NCI-H1694 treated with DMSO at 0.1 percent for 48 hours (cell line): ENCODE results near the gene ARID3C.
A peak's percentile ranks its signal among the peaks of the same experiment; 100 is the strongest.

Experiments used
- DNase-seq: peaks from one replicate; lab custom pipeline; 2025; lab: John Stamatoyannopoulos, UW

Gene ARID3C

DNA sequence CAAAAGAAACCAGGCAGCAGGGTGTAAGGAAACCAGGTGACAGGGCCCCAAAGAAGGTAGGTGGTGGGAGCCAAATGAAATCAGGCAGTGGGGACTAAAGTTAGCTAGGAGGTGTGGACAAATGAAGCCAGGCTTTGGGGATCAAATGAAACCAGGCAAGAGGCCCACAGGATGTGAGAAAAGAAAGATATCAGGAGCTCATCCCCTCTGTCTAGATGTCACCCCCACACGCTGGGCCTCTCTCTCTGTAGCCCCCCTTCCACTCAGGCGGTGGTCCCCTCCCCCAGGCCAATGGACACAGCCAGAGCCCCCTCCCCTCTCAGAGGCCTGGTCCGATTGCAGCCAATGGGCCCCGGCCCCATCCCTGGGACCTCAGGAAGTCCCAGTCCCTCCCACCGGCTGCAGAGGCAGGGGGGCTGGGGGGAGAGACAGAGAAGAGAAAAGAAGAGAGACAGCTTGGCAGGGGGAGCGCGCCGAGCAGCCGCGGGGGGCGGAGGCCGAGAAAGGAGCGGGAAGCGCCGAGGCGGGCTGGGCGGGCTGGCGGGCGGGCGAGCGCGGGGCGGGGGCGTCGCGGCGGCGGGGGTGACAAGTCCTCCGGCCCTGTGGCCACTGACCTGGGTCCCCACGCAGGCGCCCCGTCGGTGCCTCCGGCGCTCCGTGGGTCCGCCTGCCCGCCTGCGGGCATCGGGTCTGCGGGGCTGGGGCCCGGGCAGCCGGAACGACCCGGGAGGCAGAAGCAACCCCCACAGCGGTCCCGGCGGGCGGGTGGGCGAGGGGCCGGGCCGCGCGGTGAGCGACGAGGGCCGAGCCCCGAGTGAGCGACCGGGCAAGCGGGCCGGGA, 51.2 kb downstream of the ARID3C start:
- peak; percentile 40 for DNase-seq

DNA sequence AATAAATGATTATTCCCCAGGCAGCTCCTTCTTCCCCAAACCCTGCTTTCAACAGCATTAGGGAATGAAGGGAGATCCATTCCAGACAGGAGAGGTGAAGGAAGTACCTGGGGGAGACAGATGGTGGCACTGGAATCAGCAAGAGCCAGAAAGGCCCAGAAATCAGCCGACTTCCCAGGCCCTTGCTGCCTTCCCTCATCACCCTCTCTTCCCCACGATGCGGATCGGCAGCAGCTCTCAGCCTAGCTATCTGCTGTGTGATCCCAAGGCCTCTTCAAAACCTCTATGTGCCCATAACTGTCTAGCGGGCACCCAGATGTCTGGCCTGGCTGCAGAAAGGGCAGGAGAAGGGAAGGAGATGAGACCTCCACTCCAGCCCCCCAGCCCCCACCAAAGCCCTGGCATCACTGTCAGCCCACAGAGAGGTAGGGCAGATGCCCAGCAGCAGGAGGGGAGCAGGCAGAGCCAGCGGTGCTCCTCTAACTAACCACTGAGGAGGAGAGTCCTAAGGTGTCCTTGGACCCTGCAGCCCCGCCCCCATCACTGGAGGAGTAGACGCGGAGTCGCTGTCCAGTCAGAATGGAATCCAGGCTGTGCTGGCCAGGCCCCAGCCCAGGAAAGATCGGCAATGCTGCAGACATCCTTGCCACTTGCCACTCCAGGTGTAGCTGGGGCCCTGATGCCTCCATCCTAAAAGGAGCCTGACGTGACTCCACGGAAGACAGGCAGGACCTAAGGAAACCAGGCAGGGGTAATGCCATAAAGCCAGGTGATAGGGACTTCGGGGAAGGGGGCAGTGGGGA, 52.1 kb downstream of the ARID3C start:
- DNase-seq = no peak

DNA sequence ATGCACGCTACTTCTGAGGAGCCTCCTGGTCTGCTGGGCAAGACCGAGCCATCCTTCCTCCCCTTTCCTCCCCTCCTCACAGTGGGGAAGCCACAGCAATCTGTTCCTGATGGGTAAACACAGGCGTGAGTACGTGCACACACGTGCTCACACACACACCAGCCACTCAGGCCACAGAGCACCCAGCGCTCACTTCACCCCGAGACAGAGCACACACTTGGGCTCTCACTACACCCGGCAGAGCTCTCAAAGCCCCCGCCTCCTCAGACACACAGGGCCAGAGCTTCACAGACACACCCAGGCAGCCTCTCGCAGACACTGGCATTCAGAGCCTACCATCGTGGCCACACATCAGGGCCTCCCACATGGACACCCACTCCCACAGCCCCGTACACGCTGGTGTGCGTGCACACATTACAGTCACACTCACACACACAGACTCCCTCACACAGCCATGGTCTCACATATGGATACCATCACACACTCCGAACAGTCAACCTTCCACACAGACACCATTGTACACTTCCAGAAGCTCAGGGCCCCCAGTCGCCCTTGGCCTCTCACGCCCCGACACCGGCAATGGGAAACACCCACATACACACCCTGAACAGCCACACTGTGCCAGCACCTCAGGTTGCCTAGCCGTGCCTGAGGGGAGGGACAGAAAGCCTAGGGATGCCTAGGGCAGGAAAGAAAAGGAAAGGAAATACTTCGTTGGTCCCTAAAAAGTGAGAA, 52.8 kb downstream of the ARID3C start:
- no peak for DNase-seq

DNA sequence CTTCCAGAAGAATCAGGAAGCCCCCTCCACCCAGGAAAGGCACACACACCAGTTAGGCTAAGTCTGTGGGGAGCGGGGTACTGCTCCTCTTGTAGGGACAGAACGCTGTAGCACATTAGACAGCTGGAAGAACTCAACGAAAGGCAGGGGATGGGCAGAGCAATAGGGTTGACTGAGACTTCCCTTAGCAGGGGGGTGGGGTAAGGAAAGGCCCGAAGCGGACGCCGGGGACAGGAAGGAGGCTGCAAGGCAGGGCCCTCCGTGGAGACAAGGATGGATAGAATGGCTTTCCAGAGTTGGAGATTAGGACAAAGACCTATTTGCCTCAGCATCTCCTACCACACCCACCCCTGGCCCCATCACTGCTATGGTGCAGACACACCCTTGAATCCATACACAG, 53.6 kb downstream of the ARID3C start:
- no peak for DNase-seq

DNA sequence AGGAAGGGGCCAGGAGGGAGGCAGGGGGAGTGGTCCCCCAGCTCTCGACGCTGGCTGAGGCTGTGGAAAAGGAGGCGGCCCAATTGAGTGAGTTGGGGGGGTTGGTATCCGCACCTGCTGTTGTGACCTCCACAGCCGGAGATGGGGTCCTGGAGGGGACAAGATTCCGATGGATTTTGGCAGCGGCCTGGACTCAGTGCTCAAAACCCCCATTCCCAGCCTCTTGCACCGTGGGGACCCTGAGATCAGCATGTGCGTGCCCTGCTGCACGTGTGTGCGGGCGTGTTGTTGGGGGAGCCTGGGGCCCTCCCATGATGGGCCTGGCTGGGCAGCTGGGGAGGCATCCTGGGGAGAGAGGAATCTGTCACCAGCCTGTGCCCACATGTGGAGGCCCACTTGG, 54.3 kb downstream of the ARID3C start:
- DNase-seq = no peak

DNA sequence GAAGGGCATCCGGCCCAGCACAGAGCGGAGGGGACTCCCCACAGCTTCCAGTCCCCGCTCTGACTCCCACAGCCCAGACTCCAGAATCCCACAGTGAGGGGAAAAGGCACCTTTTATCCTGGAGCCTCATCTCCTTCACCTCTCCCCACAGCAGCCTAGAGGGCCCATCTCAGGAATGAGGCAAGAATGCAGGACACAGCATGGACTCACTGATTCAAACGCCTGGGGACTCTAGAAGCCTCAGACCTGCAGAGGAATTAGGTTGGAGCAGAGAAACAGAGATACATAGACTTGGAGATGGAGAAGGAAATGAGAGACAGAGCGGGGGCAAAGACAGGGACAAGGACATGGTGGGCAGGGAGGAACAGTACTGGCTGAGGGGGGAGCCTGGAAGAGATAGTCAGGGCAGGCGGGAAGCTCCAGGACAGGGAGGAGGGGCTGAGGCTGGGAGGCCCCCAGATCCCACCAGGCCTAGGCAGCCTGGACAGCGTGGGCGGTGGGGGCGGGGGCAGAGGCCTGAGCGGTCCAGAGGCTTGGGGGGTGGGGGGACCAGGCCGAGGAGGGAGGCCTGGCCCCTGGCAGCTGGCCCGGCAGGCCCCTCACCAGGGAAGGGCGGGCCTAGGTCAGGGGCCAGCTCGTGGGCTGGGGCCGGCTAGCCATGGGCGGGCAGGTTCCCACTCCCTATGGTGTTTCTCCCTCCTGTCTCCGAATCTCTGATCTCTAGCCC, 55.1 kb downstream of the ARID3C start:
- no peak for DNase-seq

DNA sequence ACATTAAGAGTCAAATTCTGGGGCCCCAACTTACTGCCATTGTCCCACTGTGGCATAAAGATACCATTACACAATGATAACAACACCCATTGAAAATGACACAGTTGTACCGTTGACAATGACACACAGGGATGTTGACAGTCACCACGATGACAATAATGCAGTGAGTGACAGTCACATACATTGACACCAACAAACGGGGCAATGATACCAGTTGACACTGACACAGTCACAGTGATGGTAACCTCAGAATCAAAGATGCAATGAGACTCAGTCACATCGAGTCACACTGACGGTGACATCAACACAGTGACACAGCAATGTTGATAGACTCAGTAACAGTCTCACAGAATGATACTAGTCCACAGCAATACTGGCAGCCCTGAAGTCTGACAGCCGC, 56.2 kb downstream of the ARID3C start:
- DNase-seq = no peak

DNA sequence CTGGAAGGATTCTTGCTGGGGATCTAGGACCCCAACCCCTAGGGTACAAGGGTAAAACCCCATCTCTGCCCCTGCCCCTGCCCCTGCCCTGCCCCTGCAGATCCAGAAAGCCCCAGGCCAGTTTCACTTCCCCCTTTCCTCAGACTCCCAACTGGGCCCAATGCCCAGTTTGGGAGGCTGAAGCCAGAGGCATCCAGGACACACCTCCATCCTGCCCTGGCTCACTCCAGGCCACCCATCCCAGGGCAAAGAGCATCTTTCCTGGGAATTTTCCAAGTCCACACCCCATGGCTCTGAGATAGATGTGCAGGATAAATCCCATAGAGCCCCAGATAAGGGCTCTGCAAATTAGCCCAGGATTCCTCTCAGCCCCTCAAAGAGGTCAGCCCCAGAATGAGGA, 56.8 kb downstream of the ARID3C start:
- DNase-seq = no peak

DNA sequence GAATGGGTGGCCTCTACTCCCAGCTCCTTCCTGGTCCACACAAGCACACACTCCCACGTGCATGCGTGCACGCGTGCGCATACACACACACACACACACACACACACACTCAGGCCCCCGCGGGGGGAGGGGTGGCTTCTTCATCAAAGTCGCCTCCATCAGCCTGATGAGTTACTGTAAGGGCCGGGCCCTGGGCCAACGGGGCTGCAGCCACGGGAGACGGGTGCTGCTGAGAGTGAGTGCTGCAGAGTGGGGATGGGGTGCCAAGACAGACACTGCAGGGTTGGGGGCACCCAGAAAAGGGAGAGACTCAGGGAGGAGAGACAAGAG, 57.4 kb downstream of the ARID3C start:
- DNase-seq = no peak
